IMR-90 (cell line): ENCODE measurements around the gene STON2. TPM values are rescaled to one million over a fixed set of nuclear protein-coding genes. Genes with fewer than 3 reads are reported as not detected.

Source experiments
- ATAC-seq: fragments of 200-7000 bp; cut with Tn5 transposase; 2 replicates; pipeline ENCODE4 v1.9.1; 2020; ENCODE audit warnings: low read depth, mild to moderate bottlenecking, moderate library complexity
- BruUV-seq: library from RNA; stranded (reverse); fragments of 400-500 nt; replicated peaks from 2 replicates; lab custom pipeline; 2021; lab: Mats Ljungman, UMichigan
- CTCF ChIA-PET: fragments of 300-600 bp; formaldehyde crosslinking; extraction: SDS; loops from one replicate; lab custom pipeline; 2021; ENCODE audit warnings: antibody characterized with exemption; lab: Yijun Ruan, JAX
- POLR2A ChIA-PET: fragments of 300-600 bp; sonication (Branson Sonifier 250); formaldehyde crosslinking; loops from one replicate; lab custom pipeline; 2022; ENCODE audit warnings: antibody characterized with exemption; ENCODE audit not compliant: unreplicated experiment; lab: Charles Lee
- DNase-seq: peaks from one replicate; pipeline ENCODE4 v3.0.0; 2013
- H2AFZ ChIP-seq: replicated peaks from 2 replicates; pipeline ENCODE3; 2013; ENCODE audit warnings: low read length, mild to moderate bottlenecking; ENCODE audit not compliant: poor library complexity
- H2AK5ac ChIP-seq: 2 replicates; pipeline ENCODE4 v1.6.1; 2013; ENCODE audit warnings: low read depth, low read length, inconsistent platforms
- H2AK9ac ChIP-seq: replicated peaks from 2 replicates; pipeline ENCODE3; 2013; ENCODE audit warnings: mild to moderate bottlenecking, low read depth, low read length, moderate library complexity; ENCODE audit not compliant: poor library complexity
- H2BK120ac ChIP-seq: 2 replicates; pipeline ENCODE4 v1.6.1; 2013; ENCODE audit warnings: low read depth, low read length, inconsistent platforms
- H2BK15ac ChIP-seq: 3 replicates; pipeline ENCODE4 v1.6.1; 2013; ENCODE audit warnings: low read depth, low read length, inconsistent platforms
- H2BK20ac ChIP-seq: 2 replicates; pipeline ENCODE4 v1.6.1; 2013; ENCODE audit warnings: low read depth, mild to moderate bottlenecking, inconsistent platforms, low read length, moderate library complexity
- H2BK5ac ChIP-seq: 2 replicates; pipeline ENCODE4 v1.6.1; 2013; ENCODE audit warnings: mild to moderate bottlenecking, low read depth, low read length, inconsistent platforms; ENCODE audit not compliant: poor library complexity, severe bottlenecking
- H3K14ac ChIP-seq: replicated peaks from 2 replicates; pipeline ENCODE4 v1.6.1; 2013; ENCODE audit warnings: low read depth, low read length, inconsistent platforms
- H3K18ac ChIP-seq: 2 replicates; pipeline ENCODE4 v1.6.1; 2013; ENCODE audit warnings: low read depth, low read length, control low read depth
- H3K23ac ChIP-seq: 2 replicates; pipeline ENCODE4 v1.6.1; 2013; ENCODE audit warnings: low read depth, low read length, inconsistent platforms
- H3K27ac ChIP-seq: 2 replicates; pipeline ENCODE4 v1.5.1; 2013; ENCODE audit warnings: mild to moderate bottlenecking, control low read depth, low read length; ENCODE audit not compliant: insufficient read depth
- H3K27me3 ChIP-seq: 2 replicates; pipeline ENCODE4 v1.6.1; 2013; ENCODE audit warnings: low read length; ENCODE audit not compliant: control insufficient read depth, insufficient read depth
- H3K36me3 ChIP-seq: 2 replicates; pipeline ENCODE4 v1.6.1; 2013; ENCODE audit warnings: low read length, mixed read lengths; ENCODE audit not compliant: control insufficient read depth, insufficient read depth
- H3K4ac ChIP-seq: 2 replicates; pipeline ENCODE4 v1.6.1; 2013; ENCODE audit warnings: low read depth, low read length, inconsistent platforms
- H3K4me1 ChIP-seq: 2 replicates; pipeline ENCODE4 v1.6.1; 2013; ENCODE audit warnings: low read length, mixed read lengths; ENCODE audit not compliant: control insufficient read depth, insufficient read depth
- H3K4me2 ChIP-seq: 2 replicates; pipeline ENCODE4 v1.6.1; 2013; ENCODE audit warnings: low read depth, mild to moderate bottlenecking, control low read depth, low read length, moderate library complexity
- H3K4me3 ChIP-seq: 2 replicates; pipeline ENCODE4 v1.5.1; 2013; ENCODE audit warnings: low read depth, mild to moderate bottlenecking, control low read depth, low read length, moderate library complexity; ENCODE audit not compliant: insufficient read depth
- H3K56ac ChIP-seq: 2 replicates; pipeline ENCODE4 v1.6.1; 2013; ENCODE audit warnings: low read length, inconsistent platforms; ENCODE audit not compliant: insufficient read depth; ENCODE audit errors: extremely low read depth
- H3K79me1 ChIP-seq, 2 experiments: 2 replicates each; pipeline ENCODE4 v1.6.1; 2013; ENCODE audit warnings: low read length in 2 of 2, inconsistent platforms in 1 of 2, low read depth in 1 of 2
- H3K9ac ChIP-seq: 2 replicates; pipeline ENCODE4 v1.6.1; 2013; ENCODE audit warnings: low read depth, low read length, control low read depth
- H3K9me1 ChIP-seq: 2 replicates; pipeline ENCODE4 v1.6.1; 2013; ENCODE audit warnings: low read length, inconsistent platforms; ENCODE audit not compliant: insufficient read depth
- H3K9me3 ChIP-seq: 2 replicates; pipeline ENCODE4 v1.6.1; 2013; ENCODE audit warnings: low read length; ENCODE audit not compliant: control insufficient read depth, insufficient read depth
- H4K20me1 ChIP-seq: 2 replicates; pipeline ENCODE4 v1.6.1; 2013; ENCODE audit warnings: low read length, inconsistent platforms; ENCODE audit not compliant: insufficient read depth
- H4K5ac ChIP-seq: 2 replicates; pipeline ENCODE4 v1.6.1; 2013; ENCODE audit warnings: mild to moderate bottlenecking, low read depth, low read length, control low read depth
- H4K8ac ChIP-seq, 2 experiments: 2 replicates each; pipeline ENCODE4 v1.6.1; 2013; ENCODE audit warnings: low read depth in 2 of 2, low read length in 2 of 2, control low read depth in 1 of 2, inconsistent platforms in 1 of 2
- H4K91ac ChIP-seq: 2 replicates; pipeline ENCODE4 v1.6.1; 2013; ENCODE audit warnings: low read depth, low read length, inconsistent platforms; ENCODE audit not compliant: insufficient read depth
- BHLHE40 ChIP-seq: fragments of 150-350 bp; IDR thresholded peaks from 2 replicates; pipeline ENCODE4 v1.6.1; 2016; ENCODE audit warnings: mild to moderate bottlenecking, low read depth, low read length
- CHD1 ChIP-seq: IDR thresholded peaks from 2 replicates; pipeline ENCODE4 v1.6.1; 2012; ENCODE audit warnings: low read depth, low read length, improper control_type of control experiment
- ELK1 ChIP-seq: fragments of 150-350 bp; IDR thresholded peaks from 2 replicates; pipeline ENCODE4 v1.6.1; 2016; ENCODE audit warnings: low read depth, mild to moderate bottlenecking, low read length, moderate library complexity, borderline replicate concordance
- MAFK ChIP-seq: IDR thresholded peaks from 2 replicates; pipeline ENCODE4 v1.6.1; 2012; ENCODE audit warnings: low read depth, low read length, improper control_type of control experiment
- MAZ ChIP-seq: IDR thresholded peaks from 2 replicates; pipeline ENCODE4 v1.6.1; 2012; ENCODE audit warnings: low read depth, mild to moderate bottlenecking, low read length, improper control_type of control experiment, moderate library complexity, borderline replicate concordance
- MXI1 ChIP-seq: IDR thresholded peaks from 2 replicates; pipeline ENCODE4 v1.6.1; 2012; ENCODE audit warnings: low read depth, mild to moderate bottlenecking, low read length, moderate library complexity, borderline replicate concordance
- POLR2A ChIP-seq: IDR thresholded peaks from 2 replicates; pipeline ENCODE4 v1.6.1; 2012; ENCODE audit warnings: mild to moderate bottlenecking, low read depth, low read length
- RAD21 ChIP-seq: IDR thresholded peaks from 2 replicates; pipeline ENCODE4 v1.6.1; 2012; ENCODE audit warnings: low read length, improper control_type of control experiment
- RFX5 ChIP-seq: IDR thresholded peaks from 2 replicates; pipeline ENCODE4 v1.8.0; 2012; ENCODE audit warnings: low read depth, mild to moderate bottlenecking, low read length, moderate library complexity
- SMC3 ChIP-seq: fragments of 150-350 bp; IDR thresholded peaks from 2 replicates; pipeline ENCODE4 v1.6.1; 2016; ENCODE audit warnings: low read depth, mild to moderate bottlenecking, antibody characterized with exemption, low read length, moderate library complexity
- WGBS, 2 experiments: methylation state at CpG; one replicate each; pipeline versions ENCODE4 v1.1.5 to v1.1.7; 2013; ENCODE audit warnings: missing lambda C conversion rate in 2 of 2; ENCODE audit not compliant: insufficient read length in 1 of 2; ENCODE audit errors: extremely low coverage in 2 of 2; 5-methylcytosine and 5-hydroxymethylcytosine counted together
- dilution Hi-C: fragments of 300-500 bp; cut with HindIII; formaldehyde crosslinking; loops from one replicate; pipeline ENCODE4 v1.14.3; 2018; ENCODE audit warnings: low sequenced_read_pairs; ENCODE audit not compliant: unreplicated experiment
- in situ Hi-C: fragments of 300-500 bp; cut with MboI; formaldehyde crosslinking; loops from 3 replicates; pipeline ENCODE4 v1.14.3; 2019; ENCODE audit warnings: low sequenced_read_pairs, inconsistent platforms, mixed read lengths
- intact Hi-C: fragments of 100-400 bp; cut with micrococcal nuclease; formaldehyde crosslinking; loops from 2 replicates; pipeline ENCODE4 v1.10.0; 2022
- polyA plus RNA-seq, 3 experiments: library from polyadenylated mRNA; depleted of rRNA; stranded (reverse); fragments of >200 nt; gene quantifications; 2 replicates each; pipeline ENCODE4 v1.2.3, GENCODE V29; 2012; ENCODE audit warnings: low replicate concordance in 1 of 3
- total RNA-seq: library from RNA; depleted of rRNA; stranded (reverse); fragments of >200 nt; gene quantifications from 2 replicates; pipeline ENCODE4 v1.2.3, GENCODE V29; 2012
- TF ChIP-seq, protein P1 (sequence below): conservative IDR thresholded peaks from 2 replicates; pipeline ENCODE4 v1.5.1; 2012; ENCODE audit warnings: mild to moderate bottlenecking, low read depth, low read length, improper control_type of control experiment

STON2 gene
- total and polyA plus RNA-seq, 2 of the 4 experiments (the other 2 are of a cell fraction), result not detected

DNA sequence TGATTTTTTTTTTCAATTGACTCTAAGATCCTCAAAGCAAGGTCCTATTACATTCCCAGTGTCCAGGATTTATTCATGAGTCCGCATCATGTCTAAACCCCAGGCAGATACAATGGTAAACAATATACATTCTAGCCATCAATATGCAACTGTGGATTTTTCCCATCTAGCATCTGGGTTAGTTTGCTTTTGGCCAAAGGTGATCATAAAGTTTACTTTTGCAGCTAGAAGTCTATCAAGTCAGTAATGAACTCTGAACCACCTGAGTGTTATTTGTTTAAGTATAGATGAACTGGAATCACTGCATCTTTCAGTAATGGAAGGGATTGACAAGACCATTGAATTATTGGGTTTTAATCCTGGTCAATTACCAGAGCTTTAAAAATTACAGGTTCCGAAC, 80.8 kb downstream of the STON2 start:
- ATAC-seq (no peak), DNase-seq (no peak)
- Histone ChIP-seq H2BK15ac (no peak overlapping the region), H2AFZ (no peak overlapping the region), H4K91ac (no peak overlapping the region), H3K18ac (no peak overlapping the region), H3K14ac (no peak overlapping the region), H4K20me1 (no peaks in the 10 kb centered on the region), H3K4me2 (no peak overlapping the region), H2BK120ac (no peak overlapping the region), H3K4me1 (no peaks in the 10 kb centered on the region), H3K79me1 (no peaks in the 10 kb centered on the region), H3K27me3 (no peaks in the 10 kb centered on the region), H2AK5ac (no peak overlapping the region), H2AK9ac (no peak overlapping the region), H3K36me3 (no peaks in the 10 kb centered on the region), H3K9me1 (no peaks in the 10 kb centered on the region), H4K8ac (no peak overlapping the region), H3K9ac (no peak overlapping the region), H3K23ac (no peak overlapping the region), H3K4me3 (no peak overlapping the region), H3K4ac (no peak overlapping the region), H3K56ac (no peak overlapping the region), H3K27ac (no peak overlapping the region), H2BK5ac (no peak overlapping the region), H3K9me3 (no peaks in the 10 kb centered on the region), H4K5ac (no peak overlapping the region), H2BK20ac (no peak overlapping the region)
- dilution Hi-C loops, result no loop called here
- WGBS, 2 experiments, result no CpG with 5 or more reads among the region's 2 CpGs
- intact Hi-C loops, result no loop called here
- BruUV-seq, result no TSS peak
- ChIA-PET CTCF (interaction anchor here (0.5 kb wide), 1 partner anchor 137 kb away, joined by 7 read pairs; no protein-coding TSS in a partner anchor), POLR2A (no interaction called here)
- TF ChIP-seq CHD1 (no peak), MXI1 (no peak), SMC3 (no peak), BHLHE40 (no peak), RAD21 (no peak), ELK1 (no peak), POLR2A (no peak), MAZ (no peak), MAFK (no peak), RFX5 (no peak)
- TF ChIP-seq, protein P1, sequence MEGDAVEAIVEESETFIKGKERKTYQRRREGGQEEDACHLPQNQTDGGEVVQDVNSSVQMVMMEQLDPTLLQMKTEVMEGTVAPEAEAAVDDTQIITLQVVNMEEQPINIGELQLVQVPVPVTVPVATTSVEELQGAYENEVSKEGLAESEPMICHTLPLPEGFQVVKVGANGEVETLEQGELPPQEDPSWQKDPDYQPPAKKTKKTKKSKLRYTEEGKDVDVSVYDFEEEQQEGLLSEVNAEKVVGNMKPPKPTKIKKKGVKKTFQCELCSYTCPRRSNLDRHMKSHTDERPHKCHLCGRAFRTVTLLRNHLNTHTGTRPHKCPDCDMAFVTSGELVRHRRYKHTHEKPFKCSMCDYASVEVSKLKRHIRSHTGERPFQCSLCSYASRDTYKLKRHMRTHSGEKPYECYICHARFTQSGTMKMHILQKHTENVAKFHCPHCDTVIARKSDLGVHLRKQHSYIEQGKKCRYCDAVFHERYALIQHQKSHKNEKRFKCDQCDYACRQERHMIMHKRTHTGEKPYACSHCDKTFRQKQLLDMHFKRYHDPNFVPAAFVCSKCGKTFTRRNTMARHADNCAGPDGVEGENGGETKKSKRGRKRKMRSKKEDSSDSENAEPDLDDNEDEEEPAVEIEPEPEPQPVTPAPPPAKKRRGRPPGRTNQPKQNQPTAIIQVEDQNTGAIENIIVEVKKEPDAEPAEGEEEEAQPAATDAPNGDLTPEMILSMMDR, result no peak
- in situ Hi-C loops, result no loop called here
